ENCODE results near the gene NEDD9.

Gene NEDD9

DNA sequence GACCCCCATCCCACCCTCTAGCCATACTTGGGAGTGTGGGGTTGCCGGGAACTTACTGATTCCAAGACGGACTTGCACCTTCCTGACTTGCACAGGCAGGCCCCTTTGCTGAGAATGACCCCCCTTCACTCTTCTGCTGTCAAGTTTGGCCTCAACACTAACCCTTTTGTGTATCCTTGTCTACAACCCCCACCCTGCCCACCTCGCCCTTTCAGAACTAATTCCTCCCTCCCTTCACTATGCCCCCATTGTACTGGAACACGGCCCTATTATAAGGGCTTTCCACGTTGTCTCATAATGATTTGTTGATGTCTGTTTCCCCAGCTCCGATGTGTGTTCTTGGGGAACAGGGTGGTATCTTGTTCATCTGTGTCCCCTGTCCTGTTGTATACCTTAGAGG, 4.4 kb upstream of the NEDD9 start:
- H3K4me3 ChIP-seq (ENCODE audit: low read depth in 1 of 2, low read length in 1 of 2): no peak overlapping the region
- H3K27ac ChIP-seq: no peak overlapping the region
- H3K9me3 ChIP-seq: no peaks in the 10 kb centered on the region
- no peaks in the 10 kb centered on the region for H3K27me3 ChIP-seq
- TF ChIP-seq, protein P1, sequence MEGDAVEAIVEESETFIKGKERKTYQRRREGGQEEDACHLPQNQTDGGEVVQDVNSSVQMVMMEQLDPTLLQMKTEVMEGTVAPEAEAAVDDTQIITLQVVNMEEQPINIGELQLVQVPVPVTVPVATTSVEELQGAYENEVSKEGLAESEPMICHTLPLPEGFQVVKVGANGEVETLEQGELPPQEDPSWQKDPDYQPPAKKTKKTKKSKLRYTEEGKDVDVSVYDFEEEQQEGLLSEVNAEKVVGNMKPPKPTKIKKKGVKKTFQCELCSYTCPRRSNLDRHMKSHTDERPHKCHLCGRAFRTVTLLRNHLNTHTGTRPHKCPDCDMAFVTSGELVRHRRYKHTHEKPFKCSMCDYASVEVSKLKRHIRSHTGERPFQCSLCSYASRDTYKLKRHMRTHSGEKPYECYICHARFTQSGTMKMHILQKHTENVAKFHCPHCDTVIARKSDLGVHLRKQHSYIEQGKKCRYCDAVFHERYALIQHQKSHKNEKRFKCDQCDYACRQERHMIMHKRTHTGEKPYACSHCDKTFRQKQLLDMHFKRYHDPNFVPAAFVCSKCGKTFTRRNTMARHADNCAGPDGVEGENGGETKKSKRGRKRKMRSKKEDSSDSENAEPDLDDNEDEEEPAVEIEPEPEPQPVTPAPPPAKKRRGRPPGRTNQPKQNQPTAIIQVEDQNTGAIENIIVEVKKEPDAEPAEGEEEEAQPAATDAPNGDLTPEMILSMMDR (IDR thresholded peaks at IDR 0.05): no peak
- H3K36me3 ChIP-seq: peaks cover 15% of the 10 kb centered on the region
- peaks cover 19 to 20% of the 10 kb centered on the region in 2 experiments for H3K4me1 ChIP-seq (ENCODE audit: control insufficient read depth in 1 of 2, insufficient read depth in 1 of 2, low read depth in 1 of 2, low read length in 1 of 2)

DNA sequence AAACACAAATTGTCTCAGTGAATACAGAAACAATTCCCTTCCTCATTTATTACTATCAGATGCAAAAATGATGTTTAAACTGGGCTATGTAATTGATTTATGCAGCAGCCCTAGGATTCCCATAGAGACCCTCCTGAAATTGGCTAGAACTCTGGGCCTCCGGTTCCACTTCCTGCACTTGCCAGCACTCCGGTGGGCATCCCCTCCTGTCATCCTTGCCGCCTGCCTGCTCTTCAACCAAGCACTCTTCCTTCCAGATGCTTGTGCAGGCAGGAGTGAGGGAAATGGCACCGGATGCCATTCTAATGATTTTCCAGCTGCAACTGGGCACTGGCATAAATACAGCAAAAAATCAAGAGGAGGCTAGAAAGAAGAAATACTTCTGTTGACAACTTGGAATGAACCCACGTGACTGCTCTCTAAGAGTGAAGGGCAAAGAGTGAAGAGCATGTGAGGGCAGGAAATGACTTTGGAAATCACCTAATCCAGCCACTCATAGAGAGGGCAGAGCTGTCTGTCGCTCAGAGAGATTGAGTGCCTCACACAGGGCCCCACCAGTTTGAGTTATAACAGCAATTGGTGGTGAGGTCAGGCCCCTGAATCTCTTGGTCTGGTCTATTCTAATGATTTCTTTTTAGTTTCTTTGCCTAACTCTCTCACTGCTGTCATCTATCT, 3.7 kb upstream of the NEDD9 start:
- Histone ChIP-seq H3K4me3 (ENCODE audit: low read depth in 1 of 2, low read length in 1 of 2) (no peak overlapping the region), H3K27ac (peak overlapping the region; percentile 51), H3K36me3 (peaks cover 8% of the 10 kb centered on the region), H3K9me3 (no peaks in the 10 kb centered on the region), H3K27me3 (no peaks in the 10 kb centered on the region), H3K4me1 (ENCODE audit: control insufficient read depth in 1 of 2, insufficient read depth in 1 of 2, low read depth in 1 of 2, low read length in 1 of 2) (peaks cover 24 to 27% of the 10 kb centered on the region in 2 experiments)
- TF ChIP-seq, protein P1 (IDR thresholded peaks at IDR 0.05): no peak

DNA sequence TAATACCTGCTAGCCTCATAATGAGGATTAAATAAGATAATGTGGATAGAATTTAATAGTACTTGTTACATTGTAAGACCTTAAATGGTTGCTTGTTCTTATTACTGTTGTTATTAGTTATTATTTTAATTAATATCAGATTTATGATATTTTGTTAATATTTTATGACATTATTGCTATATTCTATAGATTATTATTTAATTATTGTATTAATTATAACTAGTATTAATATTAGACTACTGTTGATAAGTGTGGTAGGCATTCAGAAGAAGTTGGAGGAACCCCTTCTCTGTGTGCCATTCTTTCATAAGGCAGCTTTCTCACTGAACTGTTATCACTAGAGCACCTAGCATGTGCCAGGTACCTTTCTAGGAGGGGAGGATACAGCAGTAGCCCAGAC, 2.6 kb upstream of the NEDD9 start:
- no peak overlapping the region for H3K4me3 ChIP-seq (ENCODE audit: low read depth in 1 of 2, low read length in 1 of 2)
- no peaks in the 10 kb centered on the region for H3K27me3 ChIP-seq
- TF ChIP-seq, protein P1 (IDR thresholded peaks at IDR 0.05): no peak
- peaks cover 24 to 27% of the 10 kb centered on the region in 2 experiments for H3K4me1 ChIP-seq (ENCODE audit: control insufficient read depth in 1 of 2, insufficient read depth in 1 of 2, low read depth in 1 of 2, low read length in 1 of 2)
- H3K9me3 ChIP-seq: no peaks in the 10 kb centered on the region
- no peak overlapping the region for H3K27ac ChIP-seq
- H3K36me3 ChIP-seq: peaks cover 4% of the 10 kb centered on the region

DNA sequence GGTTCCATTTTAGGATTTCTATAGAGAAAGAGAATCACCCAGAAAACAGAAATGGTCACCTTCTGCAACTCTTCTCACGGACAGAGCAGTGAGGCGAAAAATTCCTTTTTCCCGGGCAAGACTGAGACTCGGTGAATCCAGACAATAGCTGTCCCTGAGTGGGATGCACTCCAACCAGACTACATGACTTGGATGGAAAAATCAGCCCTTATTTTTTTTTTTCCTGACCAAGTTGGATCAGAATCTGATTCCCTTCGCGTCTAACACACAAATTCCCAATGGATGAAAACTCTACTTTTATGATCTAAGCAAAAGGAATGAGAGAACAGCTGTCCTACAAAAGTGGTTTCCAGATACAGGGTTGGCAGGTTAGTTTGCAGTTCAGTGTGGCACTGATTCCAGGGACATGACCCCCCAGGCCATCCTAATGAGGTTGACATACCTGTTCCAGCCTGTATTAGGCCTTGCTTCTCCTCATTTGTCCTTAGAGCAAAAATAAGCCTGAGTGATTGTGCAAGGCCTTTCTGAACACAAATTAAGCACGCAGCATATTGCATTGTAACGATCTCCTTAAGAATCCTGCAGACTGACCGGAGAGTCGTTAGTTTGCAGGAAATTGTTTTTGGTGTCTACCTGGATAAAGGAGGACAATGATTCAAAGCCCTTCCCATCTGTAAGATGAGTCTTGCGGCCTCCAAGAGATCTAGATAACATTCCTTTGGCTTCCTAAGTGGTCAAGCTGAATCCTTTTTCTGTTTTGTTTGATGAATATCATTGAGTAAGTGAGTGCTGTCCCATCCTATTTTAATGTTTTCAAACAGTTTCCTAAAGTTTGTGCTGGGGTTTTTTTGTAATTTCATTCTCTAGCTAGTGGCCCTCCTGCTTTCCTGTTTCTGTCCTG, 1.5 kb upstream of the NEDD9 start:
- H3K4me3 ChIP-seq (ENCODE audit: low read depth in 1 of 2, low read length in 1 of 2): peak overlapping the region; percentile 49 to 64
- TF ChIP-seq, protein P1 (IDR thresholded peaks at IDR 0.05): no peak
- H3K9me3 ChIP-seq: no peaks in the 10 kb centered on the region
- peak overlapping the region; percentile 85 for H3K27ac ChIP-seq
- peaks cover 4% of the 10 kb centered on the region for H3K36me3 ChIP-seq
- H3K27me3 ChIP-seq: no peaks in the 10 kb centered on the region
- peaks cover 24 to 27% of the 10 kb centered on the region in 2 experiments for H3K4me1 ChIP-seq (ENCODE audit: control insufficient read depth in 1 of 2, insufficient read depth in 1 of 2, low read depth in 1 of 2, low read length in 1 of 2)

DNA sequence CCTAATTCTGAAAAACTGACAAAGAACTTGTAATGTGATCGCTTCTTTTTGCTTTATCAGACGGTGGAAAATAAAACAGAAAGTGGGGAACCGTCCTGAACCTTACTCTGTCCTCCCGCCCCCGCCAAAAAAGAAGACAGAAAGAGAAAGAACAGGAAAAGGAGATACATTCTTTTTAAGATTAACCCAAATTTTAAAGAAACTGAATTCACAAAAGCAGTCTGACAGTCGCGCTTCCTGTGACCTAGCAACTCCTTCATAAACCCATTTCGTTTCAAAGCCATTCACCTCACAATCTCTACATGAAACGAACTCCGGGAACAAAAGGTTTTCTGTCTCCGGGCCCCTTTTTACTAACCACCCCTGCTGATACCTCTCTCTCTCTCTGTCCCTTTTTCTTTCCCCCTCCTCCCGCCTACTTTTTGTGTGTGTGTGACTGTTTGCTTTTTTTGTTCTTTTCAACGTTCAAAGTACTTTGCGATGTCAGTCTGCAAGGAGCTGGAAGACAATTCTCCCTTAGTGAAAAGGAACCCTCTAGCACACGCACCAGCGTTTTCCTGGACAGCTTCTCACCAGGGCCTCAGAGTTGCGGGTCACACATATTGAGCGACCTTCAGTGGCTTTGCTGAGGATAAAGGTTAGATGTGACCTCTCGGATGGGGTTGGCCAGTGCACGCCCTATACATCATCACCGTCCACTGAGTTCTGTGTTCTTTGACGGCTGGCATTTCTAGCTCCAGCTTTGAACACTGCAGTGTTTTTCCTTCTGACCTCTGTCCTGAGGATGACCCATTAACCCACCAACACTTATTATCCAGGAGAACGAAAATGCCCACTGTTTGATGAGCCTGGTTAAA, 530 bp upstream of the NEDD9 start:
- TF ChIP-seq, protein P1 (IDR thresholded peaks at IDR 0.05): no peak
- peak overlapping the region; percentile 85 for H3K27ac ChIP-seq
- H3K4me1 ChIP-seq (ENCODE audit: control insufficient read depth in 1 of 2, insufficient read depth in 1 of 2, low read depth in 1 of 2, low read length in 1 of 2): peaks cover 24 to 27% of the 10 kb centered on the region in 2 experiments
- peak overlapping the region; percentile 49 to 64 for H3K4me3 ChIP-seq (ENCODE audit: low read depth in 1 of 2, low read length in 1 of 2)
- no peaks in the 10 kb centered on the region for H3K27me3 ChIP-seq
- peaks cover 4% of the 10 kb centered on the region for H3K36me3 ChIP-seq
- H3K9me3 ChIP-seq: no peaks in the 10 kb centered on the region
